ENCODE results near the gene LY6G5C. TPM values are rescaled to one million over a fixed set of nuclear protein-coding genes. Genes with fewer than 3 reads are reported as not detected.

The LY6G5C gene
- total RNA-seq, 2 experiments from 2014 or later, result 3.5 to 4.6 TPM

GRCh38 chr6:31692886-31693285 lies 12.0 kb upstream of the LY6G5C start:
- Mint-ChIP-seq H3K27ac (peak overlapping the region; percentile 34), H3K9me3 (no peaks in the 10 kb centered on the region), H3K36me3 (peaks cover 10% of the 10 kb centered on the region), H3K4me1 (peaks cover 8% of the 10 kb centered on the region), H3K4me3 (no peak overlapping the region), H3K27me3 (no peaks in the 10 kb centered on the region)
- ATAC-seq (ENCODE audit: low read depth) (no peak), DNase-seq (no peak)
- POLR2A ChIA-PET, result interaction anchor here (1.4 kb wide), 1 partner anchor 10 kb away, joined by 4 read pairs; the partner anchor contains the start of gene ABHD16A

- peaks cover 9% of the 10 kb centered on the region for H3K36me3 Mint-ChIP-seq
- POLR2A ChIA-PET, result interaction anchor here (1.4 kb wide), 1 partner anchor 11 kb away, joined by 4 read pairs; the partner anchor contains the start of gene ABHD16A
Observed at GRCh38 chr6:31692353-31692752, 11.5 kb upstream of the LY6G5C start.

GRCh38 chr6:31691564-31692108 lies 10.8 kb upstream of the LY6G5C start:
- no peak overlapping the region for H3K4me3 Mint-ChIP-seq
- peaks cover 5% of the 10 kb centered on the region for H3K36me3 Mint-ChIP-seq
- no peaks in the 10 kb centered on the region for H3K9me3 Mint-ChIP-seq
- POLR2A ChIA-PET, result interaction anchor here (1.4 kb wide), 1 partner anchor 12 kb away, joined by 4 read pairs; the partner anchor contains the start of gene ABHD16A
- H3K27me3 Mint-ChIP-seq, result no peaks in the 10 kb centered on the region
- ATAC-seq (ENCODE audit: low read depth), result no peak
- H3K27ac Mint-ChIP-seq, result no peak overlapping the region
- DNase-seq, result no peak
- no peaks in the 10 kb centered on the region for H3K4me1 Mint-ChIP-seq

More at GRCh38 chr6:31692353-31692752, 11.5 kb upstream of the LY6G5C start:
- H3K9me3 Mint-ChIP-seq, result no peaks in the 10 kb centered on the region
- no peaks in the 10 kb centered on the region for H3K27me3 Mint-ChIP-seq
- no peak for ATAC-seq (ENCODE audit: low read depth)
- H3K4me3 Mint-ChIP-seq, result no peak overlapping the region
- DNase-seq, result no peak
- H3K27ac Mint-ChIP-seq, result no peak overlapping the region
- H3K4me1 Mint-ChIP-seq, result peaks cover 3% of the 10 kb centered on the region

GRCh38 chr6:31691078-31691463 lies 10.2 kb upstream of the LY6G5C start:
- POLR2A ChIA-PET, result no interaction called here
- peaks cover 5% of the 10 kb centered on the region for H3K36me3 Mint-ChIP-seq
- no peak for ATAC-seq (ENCODE audit: low read depth)

GRCh38 chr6:31690231-31691077 lies 9.6 kb upstream of the LY6G5C start:
- no peak overlapping the region for H3K4me3 Mint-ChIP-seq
- no peaks in the 10 kb centered on the region for H3K27me3 Mint-ChIP-seq
- no peaks in the 10 kb centered on the region for H3K9me3 Mint-ChIP-seq
- peaks cover 5% of the 10 kb centered on the region for H3K36me3 Mint-ChIP-seq
- no peak overlapping the region for H3K27ac Mint-ChIP-seq
- ATAC-seq (ENCODE audit: low read depth), result no peak
- DNase-seq, result no peak
- POLR2A ChIA-PET, result interaction anchor here (1.1 kb wide), 1 partner anchor 49 kb away, joined by 3 read pairs; the partner anchor contains the start of gene MSH5
- no peaks in the 10 kb centered on the region for H3K4me1 Mint-ChIP-seq

More at GRCh38 chr6:31691078-31691463, 10.2 kb upstream of the LY6G5C start:
- Mint-ChIP-seq H3K4me1 (no peaks in the 10 kb centered on the region), H3K9me3 (no peaks in the 10 kb centered on the region), H3K27ac (no peak overlapping the region), H3K27me3 (no peaks in the 10 kb centered on the region), H3K4me3 (no peak overlapping the region)
- DNase-seq, result no peak

GRCh38 chr6:31689249-31690110 lies 8.6 kb upstream of the LY6G5C start:
- Mint-ChIP-seq H3K27ac (peak overlapping the region; percentile 41), H3K4me1 (no peaks in the 10 kb centered on the region), H3K27me3 (no peaks in the 10 kb centered on the region), H3K4me3 (no peak overlapping the region), H3K9me3 (no peaks in the 10 kb centered on the region), H3K36me3 (peaks cover 5% of the 10 kb centered on the region)
- ATAC-seq (ENCODE audit: low read depth) (peak; percentile 33), DNase-seq (no peak)
- POLR2A ChIA-PET, result interaction anchor here (1.1 kb wide), 1 partner anchor 50 kb away, joined by 3 read pairs; the partner anchor contains the start of gene MSH5

GRCh38 chr6:31687860-31688693 lies 7.2 kb upstream of the LY6G5C start:
- POLR2A ChIA-PET, result no interaction called here
- Mint-ChIP-seq H3K36me3 (peaks cover 4% of the 10 kb centered on the region), H3K27ac (no peak overlapping the region), H3K4me1 (no peaks in the 10 kb centered on the region), H3K27me3 (no peaks in the 10 kb centered on the region), H3K9me3 (no peaks in the 10 kb centered on the region), H3K4me3 (no peak overlapping the region)
- no peak for DNase-seq
- ATAC-seq (ENCODE audit: low read depth), result no peak

GRCh38 chr6:31687321-31687720 lies 6.5 kb upstream of the LY6G5C start:
- Mint-ChIP-seq H3K27ac (no peak overlapping the region), H3K4me1 (no peaks in the 10 kb centered on the region), H3K27me3 (no peaks in the 10 kb centered on the region), H3K4me3 (no peak overlapping the region), H3K9me3 (no peaks in the 10 kb centered on the region), H3K36me3 (peaks cover 4% of the 10 kb centered on the region)
- POLR2A ChIA-PET, result interaction anchor here (1.1 kb wide), 1 partner anchor 12 kb away, joined by 3 read pairs; no protein-coding TSS in a partner anchor
- DNase-seq, result no peak
- no peak for ATAC-seq (ENCODE audit: low read depth)

GRCh38 chr6:31686483-31686882 lies 5.6 kb upstream of the LY6G5C start:
- H3K9me3 Mint-ChIP-seq, result no peaks in the 10 kb centered on the region
- H3K27me3 Mint-ChIP-seq, result no peaks in the 10 kb centered on the region
- H3K4me1 Mint-ChIP-seq, result peaks cover 2% of the 10 kb centered on the region
- no peak overlapping the region for H3K4me3 Mint-ChIP-seq
- H3K27ac Mint-ChIP-seq, result peak overlapping the region; percentile 7
- no peak for ATAC-seq (ENCODE audit: low read depth)
- POLR2A ChIA-PET, result interaction anchor here (1.1 to 1.6 kb wide), 2 partner anchors 11 to 16 kb away, joined by 3 read pairs; no protein-coding TSS in a partner anchor
- no peak for DNase-seq
- H3K36me3 Mint-ChIP-seq, result peaks cover 4% of the 10 kb centered on the region

GRCh38 chr6:31683591-31683990 lies 2.7 kb upstream of the LY6G5C start:
- Mint-ChIP-seq H3K4me3 (no peak overlapping the region), H3K9me3 (no peaks in the 10 kb centered on the region), H3K36me3 (peaks cover 4% of the 10 kb centered on the region), H3K27ac (no peak overlapping the region), H3K4me1 (peaks cover 23% of the 10 kb centered on the region), H3K27me3 (no peaks in the 10 kb centered on the region)
- ATAC-seq (ENCODE audit: low read depth) (no peak), DNase-seq (no peak)
- POLR2A ChIA-PET, result interaction anchor here (0.7 to 1.2 kb wide), 3 partner anchors 19 to 64 kb away, joined by 3 read pairs; partner anchors contain the start of gene GPANK1

GRCh38 chr6:31681135-31681671 lies 336 bp upstream of the LY6G5C start:
- peak overlapping the region; percentile 79 for H3K4me3 Mint-ChIP-seq
- no peaks in the 10 kb centered on the region for H3K27me3 Mint-ChIP-seq
- H3K27ac Mint-ChIP-seq, result peak overlapping the region; percentile 77
- POLR2A ChIA-PET, result interaction anchor here (0.6 to 2.7 kb wide), 8 partner anchors 13 to 149 kb away, joined by 3 to 16 read pairs (median 6); partner anchors contain the start of genes ABHD16A, MPIG6B and MSH5
- no peaks in the 10 kb centered on the region for H3K9me3 Mint-ChIP-seq
- ATAC-seq (ENCODE audit: low read depth) (peak; percentile 55), DNase-seq (peak; percentile 64)
- H3K4me1 Mint-ChIP-seq, result peaks cover 28% of the 10 kb centered on the region
- H3K36me3 Mint-ChIP-seq, result no peaks in the 10 kb centered on the region

GRCh38 chr6:31677955-31678354 lies 2.9 kb downstream of the LY6G5C start:
- H3K4me3 Mint-ChIP-seq, result no peak overlapping the region
- H3K27me3 Mint-ChIP-seq, result no peaks in the 10 kb centered on the region
- no peak overlapping the region for H3K27ac Mint-ChIP-seq
- POLR2A ChIA-PET, result interaction anchor here (2.0 kb wide), 1 partner anchor 62 kb away, joined by 7 read pairs; the partner anchor contains the start of gene MSH5
- ATAC-seq (ENCODE audit: low read depth) (no peak), DNase-seq (no peak)
- H3K4me1 Mint-ChIP-seq, result peaks cover 30% of the 10 kb centered on the region
- H3K9me3 Mint-ChIP-seq, result no peaks in the 10 kb centered on the region
- H3K36me3 Mint-ChIP-seq, result peaks cover 2% of the 10 kb centered on the region

All from activated naive CD8-positive, alpha-beta T cell treated with anti-CD3 and anti-CD28 coated beads, Interleukin-2, amount 10 ng/mL, durations not matched to agents 7 days and 5 days (primary cell).